LNCAP (cell line): ENCODE data around the gene FTO.

Source experiments
- CTCF ChIP-seq: fragments of 450-650 bp; IDR thresholded peaks from 2 replicates; pipeline ENCODE4 v1.5.1; 2017; ENCODE audit warnings: mild to moderate bottlenecking

FTO gene

GRCh38 chr16:53713403-53714204, 9.6 kb downstream of the FTO start:
- TF ChIP-seq CTCF, result no peak

- no peak for TF ChIP-seq CTCF
Measured at GRCh38 chr16:53714205-53715022, 10.5 kb downstream of the FTO start.

GRCh38 chr16:53715023-53715384, 11.0 kb downstream of the FTO start:
- no peak for TF ChIP-seq CTCF

GRCh38 chr16:53717577-53717976, 13.6 kb downstream of the FTO start:
- TF ChIP-seq CTCF, result no peak

- TF ChIP-seq CTCF, result no peak
Measured at GRCh38 chr16:53721017-53721416, 17.1 kb downstream of the FTO start.

- no peak for TF ChIP-seq CTCF
Measured at GRCh38 chr16:53726625-53727024, 22.7 kb downstream of the FTO start.

- no peak for TF ChIP-seq CTCF
Measured at GRCh38 chr16:53730693-53731092, 26.7 kb downstream of the FTO start.
